ENCODE results near the gene EBI3.
"Not testable (repeated sequence)": the region's sequence is repeated elsewhere in the genome, so short reads cannot be mapped to it uniquely, and the experiment has no call there.

EBI3 gene

GRCh38 chr19:4200940-4201542 lies 28.3 kb upstream of the EBI3 start:
- DNase-seq (ENCODE audit: low read depth): no peak

GRCh38 chr19:4201798-4202197 lies 27.5 kb upstream of the EBI3 start:
- DNase-seq (ENCODE audit: low read depth): no peak

GRCh38 chr19:4206818-4207484 lies 22.4 kb upstream of the EBI3 start:
- DNase-seq (ENCODE audit: low read depth): peak; percentile 67

- DNase-seq (ENCODE audit: low read depth): peak; percentile 73
These were observed 20.8 kb upstream of the EBI3 start for GRCh38 chr19:4208385-4209094.

- DNase-seq (ENCODE audit: low read depth): no peak
These were observed 19.1 kb upstream of the EBI3 start for GRCh38 chr19:4210166-4210731.

GRCh38 chr19:4213116-4213515 lies 16.2 kb upstream of the EBI3 start:
- no peak for DNase-seq (ENCODE audit: low read depth)

- no peak for DNase-seq (ENCODE audit: low read depth)
These were observed 13.5 kb upstream of the EBI3 start for GRCh38 chr19:4215807-4216206.

GRCh38 chr19:4216846-4217245 lies 12.5 kb upstream of the EBI3 start:
- DNase-seq (ENCODE audit: low read depth): no peak

- no peak for DNase-seq (ENCODE audit: low read depth)
These were observed 11.7 kb upstream of the EBI3 start for GRCh38 chr19:4217429-4218264.

- DNase-seq (ENCODE audit: low read depth): not testable (repeated sequence)
These were observed 10.8 kb upstream of the EBI3 start for GRCh38 chr19:4218523-4218922.

- DNase-seq (ENCODE audit: low read depth): no peak
These were observed 9.1 kb upstream of the EBI3 start for GRCh38 chr19:4220188-4220587.

- DNase-seq (ENCODE audit: low read depth): no peak
These were observed 4.9 kb upstream of the EBI3 start for GRCh38 chr19:4224470-4224869.

GRCh38 chr19:4225885-4226284 lies 3.4 kb upstream of the EBI3 start:
- DNase-seq (ENCODE audit: low read depth): no peak

GRCh38 chr19:4227771-4228170 lies 1.6 kb upstream of the EBI3 start:
- DNase-seq (ENCODE audit: low read depth): no peak

GRCh38 chr19:4228765-4229178 lies 551 bp upstream of the EBI3 start:
- no peak for DNase-seq (ENCODE audit: low read depth)

GRCh38 chr19:4230237-4230636 lies 914 bp downstream of the EBI3 start:
- not testable (repeated sequence) for DNase-seq (ENCODE audit: low read depth)

GRCh38 chr19:4231521-4231920 lies 2.2 kb downstream of the EBI3 start:
- not testable (repeated sequence) for DNase-seq (ENCODE audit: low read depth)

GRCh38 chr19:4232139-4232538 lies 2.8 kb downstream of the EBI3 start:
- not testable (repeated sequence) for DNase-seq (ENCODE audit: low read depth)

GRCh38 chr19:4232614-4233281 lies 3.4 kb downstream of the EBI3 start:
- no peak for DNase-seq (ENCODE audit: low read depth)

GRCh38 chr19:4233282-4233853 lies 4.0 kb downstream of the EBI3 start:
- DNase-seq (ENCODE audit: low read depth): peak; percentile 48
